GM12891 (cell line): Measurements from ENCODE around the gene KIAA0825.

Experiments used
- PAX5 ChIP-seq: IDR thresholded peaks from 2 replicates; pipeline ENCODE4 v1.6.1; 2011; ENCODE audit warnings: low read length, moderate library complexity, mild to moderate bottlenecking; ENCODE audit not compliant: insufficient read depth, severe bottlenecking
- POLR2A ChIP-seq: IDR thresholded peaks from 2 replicates; pipeline ENCODE4 v1.6.1; 2011; ENCODE audit warnings: low read depth, low read length, control low read depth
- POLR2AphosphoS5 ChIP-seq: IDR thresholded peaks from 2 replicates; pipeline ENCODE4 v1.6.1; 2011; ENCODE audit warnings: low read depth, low read length, control low read depth
- POU2F2 ChIP-seq: IDR thresholded peaks from 2 replicates; pipeline ENCODE4 v1.6.1; 2011; ENCODE audit warnings: low read depth, mild to moderate bottlenecking, control low read depth, low read length, moderate library complexity
- SPI1 ChIP-seq: IDR thresholded peaks from 2 replicates; pipeline ENCODE4 v1.6.1; 2011; ENCODE audit warnings: low read depth, low read length, control low read depth
- TAF1 ChIP-seq: IDR thresholded peaks from 2 replicates; pipeline ENCODE4 v1.6.1; 2011; ENCODE audit warnings: low read depth, low read length, control low read depth

- TF ChIP-seq POLR2A (no peak), POU2F2 (no peak), TAF1 (no peak), SPI1 (no peak), PAX5 (no peak), POLR2AphosphoS5 (no peak)
Observed at GRCh38 chr5:94268226-94268625, 350.2 kb downstream of the KIAA0825 start.
